ENCODE data around the gene GRIFIN.

GRIFIN gene

GRCh38 chr7:2492038-2492437 lies 15.8 kb upstream of the GRIFIN start:
- Histone ChIP-seq H3K36me3 (ENCODE audit: insufficient read depth, low read length) (no peaks in the 10 kb centered on the region), H3K4me3 (ENCODE audit: low read length, poor library complexity, severe bottlenecking) (no peak overlapping the region), H3F3A (ENCODE audit: low read depth) (no peaks in the 10 kb centered on the region), H4K20me1 (ENCODE audit: insufficient read depth, low read length, poor library complexity, severe bottlenecking) (no peaks in the 10 kb centered on the region), H2AFZ (ENCODE audit: low read length) (no peak overlapping the region), H3K27me3 (ENCODE audit: insufficient read depth, low read length, poor library complexity, severe bottlenecking) (no peaks in the 10 kb centered on the region), H3K9me2 (replicated peaks; ENCODE audit: low read depth, low read length) (no peaks in the 10 kb centered on the region), H3K9me3 (ENCODE audit: insufficient read depth, low read depth, low read length) (no peaks in the 10 kb centered on the region), H3K4me1 (ENCODE audit: insufficient read depth, low read length, poor library complexity, severe bottlenecking) (no peaks in the 10 kb centered on the region), H3K79me2 (ENCODE audit: insufficient read depth, low read length) (no peaks in the 10 kb centered on the region), H3K4me2 (ENCODE audit: low read depth, low read length, poor library complexity, severe bottlenecking) (no peak overlapping the region), H3K9ac (ENCODE audit: low read depth, low read length, poor library complexity, severe bottlenecking) (no peak overlapping the region)
- TF ChIP-seq EZH2phosphoT487 (IDR thresholded peaks at IDR 0.05; ENCODE audit: borderline replicate concordance): no peak
- TF ChIP-seq CTCF (conservative IDR thresholded peaks at IDR 0.05; ENCODE audit: low read length): no peak

GRCh38 chr7:2490181-2490651 lies 14.0 kb upstream of the GRIFIN start:
- Histone ChIP-seq H3F3A (ENCODE audit: low read depth) (no peaks in the 10 kb centered on the region), H3K4me2 (ENCODE audit: low read depth, low read length, poor library complexity, severe bottlenecking) (no peak overlapping the region), H3K36me3 (ENCODE audit: insufficient read depth, low read length) (no peaks in the 10 kb centered on the region), H3K4me3 (ENCODE audit: low read length, poor library complexity, severe bottlenecking) (no peak overlapping the region), H2AFZ (ENCODE audit: low read length) (no peak overlapping the region), H3K27me3 (ENCODE audit: insufficient read depth, low read length, poor library complexity, severe bottlenecking) (no peaks in the 10 kb centered on the region), H3K79me2 (ENCODE audit: insufficient read depth, low read length) (no peaks in the 10 kb centered on the region), H3K9me3 (ENCODE audit: insufficient read depth, low read depth, low read length) (no peaks in the 10 kb centered on the region), H3K9ac (ENCODE audit: low read depth, low read length, poor library complexity, severe bottlenecking) (no peak overlapping the region), H4K20me1 (ENCODE audit: insufficient read depth, low read length, poor library complexity, severe bottlenecking) (no peaks in the 10 kb centered on the region), H3K9me2 (replicated peaks; ENCODE audit: low read depth, low read length) (no peaks in the 10 kb centered on the region), H3K4me1 (ENCODE audit: insufficient read depth, low read length, poor library complexity, severe bottlenecking) (no peaks in the 10 kb centered on the region)
- TF ChIP-seq CTCF (conservative IDR thresholded peaks at IDR 0.05; ENCODE audit: low read length) (no peak), EZH2phosphoT487 (IDR thresholded peaks at IDR 0.05; ENCODE audit: borderline replicate concordance) (no peak)

GRCh38 chr7:2488681-2489080 lies 12.5 kb upstream of the GRIFIN start:
- Histone ChIP-seq H2AFZ (ENCODE audit: low read length) (no peak overlapping the region), H3K9ac (ENCODE audit: low read depth, low read length, poor library complexity, severe bottlenecking) (no peak overlapping the region), H3K9me2 (replicated peaks; ENCODE audit: low read depth, low read length) (no peaks in the 10 kb centered on the region), H3F3A (ENCODE audit: low read depth) (no peaks in the 10 kb centered on the region), H3K79me2 (ENCODE audit: insufficient read depth, low read length) (no peaks in the 10 kb centered on the region), H3K4me2 (ENCODE audit: low read depth, low read length, poor library complexity, severe bottlenecking) (no peak overlapping the region), H4K20me1 (ENCODE audit: insufficient read depth, low read length, poor library complexity, severe bottlenecking) (no peaks in the 10 kb centered on the region), H3K9me3 (ENCODE audit: insufficient read depth, low read depth, low read length) (no peaks in the 10 kb centered on the region), H3K4me1 (ENCODE audit: insufficient read depth, low read length, poor library complexity, severe bottlenecking) (no peaks in the 10 kb centered on the region), H3K27me3 (ENCODE audit: insufficient read depth, low read length, poor library complexity, severe bottlenecking) (no peaks in the 10 kb centered on the region), H3K36me3 (ENCODE audit: insufficient read depth, low read length) (no peaks in the 10 kb centered on the region), H3K4me3 (ENCODE audit: low read length, poor library complexity, severe bottlenecking) (no peak overlapping the region)
- TF ChIP-seq CTCF (conservative IDR thresholded peaks at IDR 0.05; ENCODE audit: low read length) (no peak), EZH2phosphoT487 (IDR thresholded peaks at IDR 0.05; ENCODE audit: borderline replicate concordance) (no peak)
